H1 (cell line): ENCODE results near the gene GOLGB1. TPM values are rescaled to one million over a fixed set of nuclear protein-coding genes. Genes with fewer than 3 reads are reported as not detected.

ENCODE experiments used
- CTCF ChIA-PET: fragments of 300-600 bp; sonication (Branson Sonifier 250); formaldehyde crosslinking; loops from one replicate; lab custom pipeline; 2021; ENCODE audit not compliant: partially characterized antibody; lab: Charles Lee
- POLR2A ChIA-PET: fragments of 300-600 bp; sonication (Branson Sonifier 250); formaldehyde crosslinking; loops from one replicate; lab custom pipeline; 2021; ENCODE audit warnings: inconsistent platforms; ENCODE audit not compliant: partially characterized antibody; lab: Charles Lee
- DNase-seq, 2 experiments: peaks; one replicate each; pipeline versions ENCODE4 v3.0.0 to v3.0.0-alpha.2; 2010 to 2022; ENCODE audit warnings: low spot score in 2 of 2, low read depth in 1 of 2, mixed read lengths in 1 of 2
- FAIRE-seq: peaks from 2 replicates; lab custom pipeline; 2011; peaks lifted over from hg19 to GRCh38; lab: Jason Lieb, UNC
- H2AFZ ChIP-seq: 2 replicates; pipeline ENCODE4 v1.8.1; 2012; ENCODE audit warnings: low read length, inconsistent platforms
- H2AK5ac ChIP-seq: 2 replicates; pipeline ENCODE4 v1.6.1; 2013; ENCODE audit warnings: low read depth, low read length
- H2BK120ac ChIP-seq: replicated peaks from 2 replicates; pipeline ENCODE3; 2013; ENCODE audit warnings: low read depth, low read length, inconsistent platforms
- H2BK12ac ChIP-seq: 2 replicates; pipeline ENCODE4 v1.6.1; 2013; ENCODE audit warnings: low read depth, low read length
- H2BK15ac ChIP-seq: 2 replicates; pipeline ENCODE4 v1.6.1; 2013; ENCODE audit warnings: low read length
- H2BK20ac ChIP-seq: 2 replicates; pipeline ENCODE4 v1.6.1; 2013; ENCODE audit warnings: low read length
- H2BK5ac ChIP-seq: 2 replicates; pipeline ENCODE4 v1.6.1; 2013; ENCODE audit warnings: low read depth, low read length
- H3K14ac ChIP-seq: 2 replicates; pipeline ENCODE4 v1.6.1; 2013; ENCODE audit warnings: inconsistent platforms; ENCODE audit not compliant: insufficient read length
- H3K18ac ChIP-seq: 2 replicates; pipeline ENCODE4 v1.6.1; 2013; ENCODE audit warnings: low read length; ENCODE audit errors: extremely low read depth
- H3K23ac ChIP-seq: 2 replicates; pipeline ENCODE4 v1.6.1; 2013; ENCODE audit warnings: inconsistent platforms; ENCODE audit not compliant: insufficient read length
- H3K23me2 ChIP-seq: 2 replicates; pipeline ENCODE4 v1.6.1; 2013; ENCODE audit warnings: low read depth, low read length
- H3K27ac ChIP-seq: 2 replicates; pipeline ENCODE4 v1.6.1; 2011; ENCODE audit warnings: low read depth, low read length, inconsistent platforms
- H3K27me3 ChIP-seq, 4 experiments: replicated peaks in 1 of 4; 1 replicate in 1 of 4; 2 replicates in 3 of 4; pipeline versions ENCODE4 v1.6.1 to v1.8.1; 2011 to 2013; ENCODE audit warnings: low read length in 3 of 4, mild to moderate bottlenecking in 3 of 4, inconsistent platforms in 2 of 4, mixed read lengths in 2 of 4, moderate library complexity in 1 of 4; ENCODE audit not compliant: control insufficient read depth in 3 of 4, insufficient read depth in 3 of 4; ENCODE audit errors: extremely low read depth in 1 of 4
- H3K36me3 ChIP-seq, 4 experiments: 2 replicates each; pipeline versions ENCODE4 v1.6.1 to v1.8.1; 2011 to 2013; ENCODE audit warnings: mild to moderate bottlenecking in 4 of 4, low read length in 3 of 4, moderate library complexity in 2 of 4, control low read depth in 1 of 4, inconsistent platforms in 1 of 4; ENCODE audit not compliant: insufficient read depth in 4 of 4, control insufficient read depth in 2 of 4
- H3K4ac ChIP-seq: replicated peaks from 2 replicates; pipeline ENCODE3; 2013; ENCODE audit warnings: low read length, low read depth, mixed read lengths, inconsistent platforms; ENCODE audit not compliant: insufficient read length
- H3K4me1 ChIP-seq, 4 experiments: replicated peaks in 1 of 4; 1 replicate in 1 of 4; 2 replicates in 3 of 4; pipeline versions ENCODE4 v1.6.1 to v1.8.1; 2011 to 2013; ENCODE audit warnings: low read length in 3 of 4, inconsistent platforms in 2 of 4, mixed read lengths in 1 of 4; ENCODE audit not compliant: insufficient read depth in 4 of 4, control insufficient read depth in 3 of 4
- H3K4me2 ChIP-seq, 2 experiments: 2 replicates each; pipeline versions ENCODE4 v1.6.1 to v1.8.1; 2011 to 2013; ENCODE audit warnings: low read depth in 2 of 2, low read length in 2 of 2, control low read depth in 1 of 2, inconsistent platforms in 1 of 2, mild to moderate bottlenecking in 1 of 2; ENCODE audit not compliant: insufficient read depth in 1 of 2
- H3K4me3 ChIP-seq, 4 experiments: fragments of 200-600, 300-600 bp in 1 of 4; sonication (generic), shearing (Covaris generic), sonication (Bioruptor Twin) in 1 of 4; 2 replicates each; pipeline versions ENCODE4 v1.5.1 to v1.8.1; 2011 to 2016; ENCODE audit warnings: low read length in 4 of 4, low read depth in 3 of 4, control low read depth in 2 of 4, inconsistent platforms in 2 of 4, mild to moderate bottlenecking in 2 of 4, mixed read lengths in 1 of 4, moderate library complexity in 1 of 4; ENCODE audit not compliant: insufficient read depth in 2 of 4; ENCODE audit errors: extremely low read depth in 1 of 4
- H3K56ac ChIP-seq: replicated peaks from 2 replicates; pipeline ENCODE3; 2013; ENCODE audit warnings: low read depth, mild to moderate bottlenecking, mixed read lengths, low read length, inconsistent platforms; ENCODE audit not compliant: insufficient read length
- H3K79me1 ChIP-seq: 2 replicates; pipeline ENCODE4 v1.6.1; 2013; ENCODE audit warnings: low read depth, low read length, control low read depth
- H3K79me2 ChIP-seq, 2 experiments: 2 replicates each; pipeline versions ENCODE4 v1.6.1 to v1.8.1; 2012 to 2013; ENCODE audit warnings: low read length in 2 of 2, mild to moderate bottlenecking in 2 of 2, inconsistent platforms in 1 of 2; ENCODE audit not compliant: insufficient read depth in 2 of 2, control insufficient read depth in 1 of 2
- H3K9ac ChIP-seq, 4 experiments: replicated peaks in 1 of 4; 1 replicate in 1 of 4; 2 replicates in 3 of 4; pipeline versions ENCODE4 v1.6.1 to v1.8.1; 2011 to 2013; ENCODE audit warnings: low read depth in 3 of 4, low read length in 3 of 4, control low read depth in 2 of 4, mild to moderate bottlenecking in 2 of 4, moderate library complexity in 2 of 4, inconsistent platforms in 1 of 4; ENCODE audit errors: extremely low read depth in 1 of 4
- H3K9me3 ChIP-seq, 2 experiments: 2 replicates each; pipeline versions ENCODE4 v1.6.1 to v1.8.1; 2012 to 2013; ENCODE audit warnings: mild to moderate bottlenecking in 2 of 2, moderate library complexity in 2 of 2, control low read depth in 1 of 2, inconsistent platforms in 1 of 2, low read depth in 1 of 2, low read length in 1 of 2, mixed read lengths in 1 of 2; ENCODE audit not compliant: insufficient read depth in 2 of 2
- H4K20me1 ChIP-seq, 2 experiments: replicated peaks in 1 of 2; 2 replicates each; pipeline versions ENCODE3 to v1.8.1; 2011 to 2013; ENCODE audit warnings: inconsistent platforms in 2 of 2, low read length in 2 of 2, mild to moderate bottlenecking in 1 of 2; ENCODE audit not compliant: insufficient read depth in 2 of 2, control insufficient read depth in 1 of 2
- H4K5ac ChIP-seq: 2 replicates; pipeline ENCODE4 v1.6.1; 2013; ENCODE audit warnings: low read length, low read depth, mixed read lengths, inconsistent platforms; ENCODE audit not compliant: insufficient read length
- H4K8ac ChIP-seq: 2 replicates; pipeline ENCODE4 v1.8.0; 2013; ENCODE audit warnings: mild to moderate bottlenecking, moderate library complexity, low read length, inconsistent platforms; ENCODE audit not compliant: insufficient read depth; ENCODE audit errors: extremely low read depth
- H4K91ac ChIP-seq: replicated peaks from 2 replicates; pipeline ENCODE3; 2013; ENCODE audit warnings: low read length, mixed read lengths, inconsistent platforms; ENCODE audit not compliant: insufficient read length
- CBX5 ChIP-seq: fragments of 300-800, 300-1000 bp; sonication (generic); IDR thresholded peaks from 2 replicates; pipeline ENCODE4 v1.7.1; 2016; ENCODE audit warnings: antibody characterized with exemption, low read length, low read depth
- E2F6 ChIP-seq: IDR thresholded peaks from 2 replicates; pipeline ENCODE4 v1.6.1; 2012; ENCODE audit warnings: inconsistent platforms
- KDM4A ChIP-seq: IDR thresholded peaks from one replicate; pipeline ENCODE4 v1.7.1; 2012; ENCODE audit warnings: low read depth, mild to moderate bottlenecking, moderate library complexity, low read length, inconsistent platforms; ENCODE audit not compliant: severe bottlenecking
- SIRT6 ChIP-seq: IDR thresholded peaks from one replicate; pipeline ENCODE4 v1.7.1; 2012; ENCODE audit warnings: low read length, inconsistent platforms
- WGBS, 2 experiments: shearing (Covaris generic) in 1 of 2; methylation state at CpG; one replicate each; pipeline versions ENCODE4 v1.1.6 to v1.1.7; 2013 to 2015; ENCODE audit warnings: low lambda C conversion rate in 2 of 2, mixed read lengths in 2 of 2, inconsistent platforms in 1 of 2, low coverage in 1 of 2, missing lambda C conversion rate in 1 of 2; ENCODE audit not compliant: insufficient replicate concordance in 2 of 2, insufficient coverage in 1 of 2, insufficient read length in 1 of 2; ENCODE audit errors: extremely low coverage in 1 of 2, missing lambda C conversion rate in 1 of 2; 5-methylcytosine and 5-hydroxymethylcytosine counted together
- polyA plus RNA-seq, 7 experiments: library from polyadenylated mRNA; depleted of rRNA in 3 of 7; stranded (reverse) in 5 of 7; unstranded in 2 of 7; fragments of >200 nt in 5 of 7; fragments of 200-250 nt in 2 of 7; gene quantifications; 1 replicate in 5 of 7; 2 replicates in 1 of 7; 4 replicates in 1 of 7; pipeline versions ENCODE4 v1.2.1 to v1.2.3, GENCODE V29; 2011 to 2013; ENCODE audit warnings: missing spikeins in 2 of 7, mixed read lengths in 2 of 7
- total RNA-seq: library from RNA; stranded (reverse); fragmentation: NEBNext Ultra II Directional; extraction: Animal tissue kit (Norgen Biotek cat#: 25700); gene quantifications from 2 replicates; pipeline ENCODE4 v1.2.1, GENCODE V29; 2021

Gene GOLGB1
- total and polyA plus RNA-seq, 2 of the 8 experiments (the other 6 are each of a cell fraction or from before 2014, with no cell fraction given), result 5.9 to 28.5 TPM

DNA sequence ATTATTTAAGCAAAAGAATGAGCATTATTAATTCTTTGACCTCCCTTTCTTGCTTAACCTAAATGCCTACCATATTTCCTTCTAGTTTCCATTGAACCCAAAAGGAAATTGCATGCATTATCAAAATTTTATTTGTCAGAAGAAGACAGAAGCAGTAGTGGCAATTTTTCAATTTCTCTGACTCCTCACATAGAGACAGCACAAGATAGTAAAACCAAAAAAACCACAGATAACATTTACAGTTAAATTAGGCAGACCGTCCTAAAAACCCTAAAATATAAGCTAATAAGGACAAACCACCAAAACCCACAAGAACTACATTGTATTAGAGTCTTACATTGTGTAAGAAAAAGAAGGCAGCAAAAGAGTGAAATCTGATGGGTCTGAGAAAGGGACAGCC, 27.1 kb downstream of the GOLGB1 start:
- H3K4me1 ChIP-seq, result no peaks in the 10 kb centered on the region
- no peak overlapping the region for H4K8ac ChIP-seq
- no peak overlapping the region for H2BK5ac ChIP-seq
- CTCF ChIA-PET, result no interaction called here
- no peak overlapping the region for H3K4me2 ChIP-seq
- no peaks in the 10 kb centered on the region for H3K23me2 ChIP-seq
- H4K20me1 ChIP-seq, result no peaks in the 10 kb centered on the region
- POLR2A ChIA-PET, result no interaction called here
- H3K79me2 ChIP-seq, result no peaks in the 10 kb centered on the region
- H3K9ac ChIP-seq, result no peak overlapping the region
- TF ChIP-seq KDM4A (no peak), E2F6 (no peak), CBX5 (no peak), SIRT6 (no peak)
- H3K4ac ChIP-seq, result no peak overlapping the region
- H3K14ac ChIP-seq, result no peak overlapping the region
- H3K23ac ChIP-seq, result no peak overlapping the region
- no peaks in the 10 kb centered on the region for H3K79me1 ChIP-seq
- H2AK5ac ChIP-seq, result no peak overlapping the region
- H3K4me3 ChIP-seq, result no peak overlapping the region
- H3K27ac ChIP-seq, result no peak overlapping the region
- FAIRE-seq (no peak), DNase-seq (no peak)
- no peak overlapping the region for H2BK12ac ChIP-seq
- H3K36me3 ChIP-seq, result peaks cover 17 to 60% (median 43%) of the 10 kb centered on the region in 4 experiments
- H4K5ac ChIP-seq, result no peak overlapping the region
- H2BK20ac ChIP-seq, result no peak overlapping the region
- H3K18ac ChIP-seq, result no peak overlapping the region
- H3K56ac ChIP-seq, result no peak overlapping the region
- WGBS, 2 experiments, result 80% methylated on average over 1 of the region's 1 CpG; no CpG with 5 or more reads in 1 of the 2 experiments
- H4K91ac ChIP-seq, result no peak overlapping the region
- no peaks in the 10 kb centered on the region for H3K27me3 ChIP-seq
- H3K9me3 ChIP-seq, result 0 out of 4 replicates have a peak, but pooled peaks cover 0 to 2% of the 10 kb centered on the region in 2 experiments
- H2AFZ ChIP-seq, result no peak overlapping the region
- no peak overlapping the region for H2BK15ac ChIP-seq
- H2BK120ac ChIP-seq, result no peak overlapping the region
